ENCODE measurements around the gene IQCE.

GRCh38 chr7:2611401-2611800 lies 52.6 kb downstream of the IQCE start:
- TF ChIP-seq EZH2 (IDR thresholded peaks at IDR 0.05; ENCODE audit: borderline replicate concordance, low read length), result no peak
- TF ChIP-seq, protein P1, sequence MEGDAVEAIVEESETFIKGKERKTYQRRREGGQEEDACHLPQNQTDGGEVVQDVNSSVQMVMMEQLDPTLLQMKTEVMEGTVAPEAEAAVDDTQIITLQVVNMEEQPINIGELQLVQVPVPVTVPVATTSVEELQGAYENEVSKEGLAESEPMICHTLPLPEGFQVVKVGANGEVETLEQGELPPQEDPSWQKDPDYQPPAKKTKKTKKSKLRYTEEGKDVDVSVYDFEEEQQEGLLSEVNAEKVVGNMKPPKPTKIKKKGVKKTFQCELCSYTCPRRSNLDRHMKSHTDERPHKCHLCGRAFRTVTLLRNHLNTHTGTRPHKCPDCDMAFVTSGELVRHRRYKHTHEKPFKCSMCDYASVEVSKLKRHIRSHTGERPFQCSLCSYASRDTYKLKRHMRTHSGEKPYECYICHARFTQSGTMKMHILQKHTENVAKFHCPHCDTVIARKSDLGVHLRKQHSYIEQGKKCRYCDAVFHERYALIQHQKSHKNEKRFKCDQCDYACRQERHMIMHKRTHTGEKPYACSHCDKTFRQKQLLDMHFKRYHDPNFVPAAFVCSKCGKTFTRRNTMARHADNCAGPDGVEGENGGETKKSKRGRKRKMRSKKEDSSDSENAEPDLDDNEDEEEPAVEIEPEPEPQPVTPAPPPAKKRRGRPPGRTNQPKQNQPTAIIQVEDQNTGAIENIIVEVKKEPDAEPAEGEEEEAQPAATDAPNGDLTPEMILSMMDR (IDR thresholded peaks at IDR 0.05; ENCODE audit: low read length), result no peak
